ENCODE results near the gene ANKRD28. TPM values are rescaled to one million over a fixed set of nuclear protein-coding genes. Genes with fewer than 3 reads are reported as not detected.

ANKRD28 gene
- total RNA-seq, 6 experiments from 2014 or later = 80.4 to 96.3 (median 90.4) TPM

GRCh38 chr3:15809313-15809712 is 11.5 kb upstream of the ANKRD28 start:
- H3K4me3 Mint-ChIP-seq = no peak overlapping the region

GRCh38 chr3:15808679-15809310 is 11.0 kb upstream of the ANKRD28 start:
- H3K36me3 Mint-ChIP-seq (ENCODE audit: low read depth) = peaks cover 4% of the 10 kb centered on the region; the same call in 1 of the 2 replicates
- TF ChIP-seq CTCF (IDR thresholded peaks at IDR 0.05) = no peak
- DNase-seq = no peak
- H3K9me3 Mint-ChIP-seq = no peaks in the 10 kb centered on the region
- H3K4me3 Mint-ChIP-seq = no peak overlapping the region
- H3K4me1 Mint-ChIP-seq (ENCODE audit: low read depth) = peaks cover 58% of the 10 kb centered on the region
- no peak overlapping the region for H3K27ac Mint-ChIP-seq
- H3K27me3 Mint-ChIP-seq (ENCODE audit: insufficient read depth) = no peaks in the 10 kb centered on the region

More at GRCh38 chr3:15809313-15809712, 11.5 kb upstream of the ANKRD28 start:
- TF ChIP-seq CTCF (IDR thresholded peaks at IDR 0.05) = no peak
- no peaks in the 10 kb centered on the region for H3K27me3 Mint-ChIP-seq (ENCODE audit: insufficient read depth)
- H3K27ac Mint-ChIP-seq = no peak overlapping the region
- H3K9me3 Mint-ChIP-seq = no peaks in the 10 kb centered on the region
- H3K36me3 Mint-ChIP-seq (ENCODE audit: low read depth) = peaks cover 4% of the 10 kb centered on the region; the same call in 1 of the 2 replicates
- DNase-seq = no peak
- peaks cover 53% of the 10 kb centered on the region for H3K4me1 Mint-ChIP-seq (ENCODE audit: low read depth)

GRCh38 chr3:15805756-15806266 is 8.0 kb upstream of the ANKRD28 start:
- Mint-ChIP-seq H3K4me3 (peak overlapping the region; percentile 62), H3K27ac (peak overlapping the region; percentile 81), H3K36me3 (ENCODE audit: low read depth) (peaks cover 14% of the 10 kb centered on the region), H3K9me3 (no peaks in the 10 kb centered on the region), H3K27me3 (ENCODE audit: insufficient read depth) (no peaks in the 10 kb centered on the region), H3K4me1 (ENCODE audit: low read depth) (peaks cover 82% of the 10 kb centered on the region)
- no peak for TF ChIP-seq CTCF (IDR thresholded peaks at IDR 0.05)
- peak; percentile 93 for DNase-seq

- peaks cover 83% of the 10 kb centered on the region for H3K4me1 Mint-ChIP-seq (ENCODE audit: low read depth)
- no peak overlapping the region for H3K4me3 Mint-ChIP-seq
- no peak for DNase-seq
- peak overlapping the region; percentile 81 for H3K27ac Mint-ChIP-seq
- H3K36me3 Mint-ChIP-seq (ENCODE audit: low read depth) = peaks cover 14% of the 10 kb centered on the region
- H3K27me3 Mint-ChIP-seq (ENCODE audit: insufficient read depth) = no peaks in the 10 kb centered on the region
- no peak for TF ChIP-seq CTCF (IDR thresholded peaks at IDR 0.05)
- no peaks in the 10 kb centered on the region for H3K9me3 Mint-ChIP-seq
Measured at GRCh38 chr3:15804553-15805095, 6.8 kb upstream of the ANKRD28 start.

DNA sequence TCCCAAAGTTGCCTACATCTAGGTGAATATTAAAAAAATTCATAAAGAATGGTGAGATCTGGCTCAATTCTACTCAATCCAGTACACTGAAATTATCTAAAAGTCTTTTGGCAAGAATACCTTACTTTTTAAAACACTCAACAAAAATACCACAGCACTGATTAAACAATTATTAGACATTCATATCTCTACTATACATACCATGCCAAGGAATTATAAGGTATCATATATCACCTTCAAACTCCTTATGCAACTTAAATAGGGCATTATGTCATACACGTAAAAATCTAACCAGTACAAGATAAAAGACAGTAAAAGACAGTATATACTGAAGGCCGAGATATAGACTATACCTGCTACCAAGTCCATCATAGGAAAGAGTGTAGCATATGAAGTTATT is 6.1 kb upstream of the ANKRD28 start:
- Mint-ChIP-seq H3K36me3 (ENCODE audit: low read depth) (peaks cover 14% of the 10 kb centered on the region), H3K9me3 (no peaks in the 10 kb centered on the region), H3K4me3 (no peak overlapping the region), H3K4me1 (ENCODE audit: low read depth) (peaks cover 84% of the 10 kb centered on the region), H3K27ac (peak overlapping the region; percentile 42), H3K27me3 (ENCODE audit: insufficient read depth) (no peaks in the 10 kb centered on the region)
- DNase-seq = no peak
- TF ChIP-seq CTCF (IDR thresholded peaks at IDR 0.05) = no peak

Measured in HFFc6 (cell line).